ENCODE results near the gene ARL15.

ARL15 gene

GRCh38 chr5:54178207-54178606, 132.2 kb downstream of the ARL15 start:
- TF ChIP-seq PAX5 (IDR thresholded peaks at IDR 0.05; ENCODE audit: insufficient read depth, low read length, severe bottlenecking) (no peak), TAF1 (IDR thresholded peaks at IDR 0.05; ENCODE audit: low read depth, low read length) (no peak), POU2F2 (IDR thresholded peaks at IDR 0.05; ENCODE audit: low read depth, low read length) (no peak), SPI1 (IDR thresholded peaks at IDR 0.05; ENCODE audit: low read depth, low read length) (no peak), POLR2AphosphoS5 (IDR thresholded peaks at IDR 0.05; ENCODE audit: low read depth, low read length) (no peak), POLR2A (IDR thresholded peaks at IDR 0.05; ENCODE audit: low read depth, low read length) (no peak)
- DNase-seq (ENCODE audit: insufficient read length, low spot score) (no peak), FAIRE-seq (no peak)

- FAIRE-seq (no peak), DNase-seq (ENCODE audit: insufficient read length, low spot score) (no peak)
- no peak for TF ChIP-seq PAX5 (IDR thresholded peaks at IDR 0.05; ENCODE audit: insufficient read depth, low read length, severe bottlenecking)
- TF ChIP-seq POLR2A (IDR thresholded peaks at IDR 0.05; ENCODE audit: low read depth, low read length) = no peak
- TF ChIP-seq POLR2AphosphoS5 (IDR thresholded peaks at IDR 0.05; ENCODE audit: low read depth, low read length) = no peak
- TF ChIP-seq SPI1 (IDR thresholded peaks at IDR 0.05; ENCODE audit: low read depth, low read length) = no peak
- no peak for TF ChIP-seq TAF1 (IDR thresholded peaks at IDR 0.05; ENCODE audit: low read depth, low read length)
- TF ChIP-seq POU2F2 (IDR thresholded peaks at IDR 0.05; ENCODE audit: low read depth, low read length) = no peak
These were observed 133.3 kb downstream of the ARL15 start for GRCh38 chr5:54177058-54177457.

GRCh38 chr5:54176066-54176830, 134.1 kb downstream of the ARL15 start:
- TF ChIP-seq POLR2AphosphoS5 (IDR thresholded peaks at IDR 0.05; ENCODE audit: low read depth, low read length) (no peak), POU2F2 (IDR thresholded peaks at IDR 0.05; ENCODE audit: low read depth, low read length) (no peak), TAF1 (IDR thresholded peaks at IDR 0.05; ENCODE audit: low read depth, low read length) (no peak), SPI1 (IDR thresholded peaks at IDR 0.05; ENCODE audit: low read depth, low read length) (no peak), PAX5 (IDR thresholded peaks at IDR 0.05; ENCODE audit: insufficient read depth, low read length, severe bottlenecking) (no peak), POLR2A (IDR thresholded peaks at IDR 0.05; ENCODE audit: low read depth, low read length) (no peak)
- FAIRE-seq = no peak
- DNase-seq (ENCODE audit: insufficient read length, low spot score) = no peak

- FAIRE-seq = no peak
- TF ChIP-seq POLR2A (IDR thresholded peaks at IDR 0.05; ENCODE audit: low read depth, low read length) = no peak
- TF ChIP-seq POU2F2 (IDR thresholded peaks at IDR 0.05; ENCODE audit: low read depth, low read length) = no peak
- no peak for TF ChIP-seq POLR2AphosphoS5 (IDR thresholded peaks at IDR 0.05; ENCODE audit: low read depth, low read length)
- TF ChIP-seq TAF1 (IDR thresholded peaks at IDR 0.05; ENCODE audit: low read depth, low read length) = no peak
- no peak for TF ChIP-seq PAX5 (IDR thresholded peaks at IDR 0.05; ENCODE audit: insufficient read depth, low read length, severe bottlenecking)
- no peak for TF ChIP-seq SPI1 (IDR thresholded peaks at IDR 0.05; ENCODE audit: low read depth, low read length)
- DNase-seq (ENCODE audit: insufficient read length, low spot score) = no peak
These were observed 137.1 kb downstream of the ARL15 start for GRCh38 chr5:54173251-54173650.

- DNase-seq (ENCODE audit: insufficient read length, low spot score) = no peak
- TF ChIP-seq TAF1 (IDR thresholded peaks at IDR 0.05; ENCODE audit: low read depth, low read length) (no peak), POLR2AphosphoS5 (IDR thresholded peaks at IDR 0.05; ENCODE audit: low read depth, low read length) (no peak), POLR2A (IDR thresholded peaks at IDR 0.05; ENCODE audit: low read depth, low read length) (no peak), PAX5 (IDR thresholded peaks at IDR 0.05; ENCODE audit: insufficient read depth, low read length, severe bottlenecking) (no peak), SPI1 (IDR thresholded peaks at IDR 0.05; ENCODE audit: low read depth, low read length) (no peak), POU2F2 (IDR thresholded peaks at IDR 0.05; ENCODE audit: low read depth, low read length) (no peak)
- FAIRE-seq = no peak
These were observed 138.6 kb downstream of the ARL15 start for GRCh38 chr5:54171645-54172384.

- TF ChIP-seq PAX5 (IDR thresholded peaks at IDR 0.05; ENCODE audit: insufficient read depth, low read length, severe bottlenecking) = no peak
- no peak for TF ChIP-seq SPI1 (IDR thresholded peaks at IDR 0.05; ENCODE audit: low read depth, low read length)
- DNase-seq (ENCODE audit: insufficient read length, low spot score) = no peak
- FAIRE-seq = no peak
These were observed 144.7 kb downstream of the ARL15 start for GRCh38 chr5:54165687-54166086.

GRCh38 chr5:54162184-54162583, 148.2 kb downstream of the ARL15 start:
- FAIRE-seq = no peak
- no peak for TF ChIP-seq PAX5 (IDR thresholded peaks at IDR 0.05; ENCODE audit: insufficient read depth, low read length, severe bottlenecking)
- TF ChIP-seq TAF1 (IDR thresholded peaks at IDR 0.05; ENCODE audit: low read depth, low read length) = no peak
- no peak for TF ChIP-seq POU2F2 (IDR thresholded peaks at IDR 0.05; ENCODE audit: low read depth, low read length)
- TF ChIP-seq SPI1 (IDR thresholded peaks at IDR 0.05; ENCODE audit: low read depth, low read length) = no peak
- no peak for DNase-seq (ENCODE audit: insufficient read length, low spot score)

- TF ChIP-seq POLR2AphosphoS5 (IDR thresholded peaks at IDR 0.05; ENCODE audit: low read depth, low read length) (no peak), SPI1 (IDR thresholded peaks at IDR 0.05; ENCODE audit: low read depth, low read length) (no peak), POLR2A (IDR thresholded peaks at IDR 0.05; ENCODE audit: low read depth, low read length) (no peak), PAX5 (IDR thresholded peaks at IDR 0.05; ENCODE audit: insufficient read depth, low read length, severe bottlenecking) (no peak), POU2F2 (IDR thresholded peaks at IDR 0.05; ENCODE audit: low read depth, low read length) (no peak), TAF1 (IDR thresholded peaks at IDR 0.05; ENCODE audit: low read depth, low read length) (no peak)
- FAIRE-seq (no peak), DNase-seq (ENCODE audit: insufficient read length, low spot score) (no peak)
These were observed 150.0 kb downstream of the ARL15 start for GRCh38 chr5:54160329-54160728.

GRCh38 chr5:54159893-54160195, 150.5 kb downstream of the ARL15 start:
- no peak for TF ChIP-seq TAF1 (IDR thresholded peaks at IDR 0.05; ENCODE audit: low read depth, low read length)
- no peak for TF ChIP-seq PAX5 (IDR thresholded peaks at IDR 0.05; ENCODE audit: insufficient read depth, low read length, severe bottlenecking)
- no peak for TF ChIP-seq SPI1 (IDR thresholded peaks at IDR 0.05; ENCODE audit: low read depth, low read length)
- TF ChIP-seq POU2F2 (IDR thresholded peaks at IDR 0.05; ENCODE audit: low read depth, low read length) = no peak
- TF ChIP-seq POLR2AphosphoS5 (IDR thresholded peaks at IDR 0.05; ENCODE audit: low read depth, low read length) = no peak
- no peak for TF ChIP-seq POLR2A (IDR thresholded peaks at IDR 0.05; ENCODE audit: low read depth, low read length)
- DNase-seq (ENCODE audit: insufficient read length, low spot score) = no peak
- no peak for FAIRE-seq

Data from GM12891 (cell line).